Aorta (tissue), 5 donors: ENCODE data around the gene ACAD9. TPM values are rescaled to one million over a fixed set of nuclear protein-coding genes. Genes with fewer than 3 reads are reported as not detected.
A peak's percentile ranks its signal among the peaks of the same experiment; 100 is the strongest.
"Not testable (repeated sequence)": the region's sequence is repeated elsewhere in the genome, so short reads cannot be mapped to it uniquely, and the experiment has no call there.

Source experiments
- ATAC-seq: fragments of 200-7000 bp; cut with Tn5 transposase; one replicate; pipeline ENCODE4 v1.9.1; 2022; ENCODE audit warnings: moderate library complexity; ENCODE audit not compliant: low FRiP score
- DNase-seq, 2 donors: peaks; one replicate each; pipeline ENCODE4 v3.0.0-alpha.2; 2020
- H3K27ac ChIP-seq, 2 donors: one replicate each; pipeline ENCODE4 v1.5.1; 2013; ENCODE audit warnings: low read length in 2 of 2, mild to moderate bottlenecking in 2 of 2, moderate library complexity in 2 of 2, control low read depth in 1 of 2, inconsistent platforms in 1 of 2, low read depth in 1 of 2
- H3K27me3 ChIP-seq, 2 donors: one replicate each; pipeline ENCODE4 v1.6.1; 2013; ENCODE audit warnings: control low read depth in 1 of 2, low read length in 1 of 2, mild to moderate bottlenecking in 1 of 2, moderate library complexity in 1 of 2; ENCODE audit not compliant: insufficient read depth in 2 of 2, control insufficient read depth in 1 of 2
- H3K36me3 ChIP-seq, 2 donors: one replicate each; pipeline ENCODE4 v1.6.1; 2013; ENCODE audit warnings: control low read depth in 1 of 2, low read length in 1 of 2, mild to moderate bottlenecking in 1 of 2; ENCODE audit not compliant: insufficient read depth in 2 of 2, control insufficient read depth in 1 of 2
- H3K4me1 ChIP-seq, 2 donors: one replicate each; pipeline ENCODE4 v1.6.1; 2013; ENCODE audit warnings: low read length in 2 of 2, control low read depth in 1 of 2, mild to moderate bottlenecking in 1 of 2, moderate library complexity in 1 of 2; ENCODE audit not compliant: insufficient read depth in 2 of 2, control insufficient read depth in 1 of 2
- H3K4me3 ChIP-seq, 2 donors: one replicate each; pipeline ENCODE4 v1.5.1; 2013; ENCODE audit warnings: low read length in 2 of 2, control low read depth in 1 of 2, mild to moderate bottlenecking in 1 of 2
- H3K9me3 ChIP-seq: one replicate; pipeline ENCODE4 v1.6.1; 2013; ENCODE audit warnings: mild to moderate bottlenecking, low read length; ENCODE audit not compliant: control insufficient read depth
- WGBS, 2 donors: extraction: QIAGEN DNeasy Blood & Tissue Kit; methylation state at CpG; one replicate each; pipeline ENCODE4 v1.1.7; 2013; 5-methylcytosine and 5-hydroxymethylcytosine counted together
- intact Hi-C, 2 donors: fragments of 100-400 bp; cut with DNase I; formaldehyde crosslinking; loops; one replicate each; pipeline versions ENCODE4 v1.14.2 to v1.15.0; 2022
- polyA plus RNA-seq, 2 donors: library from polyadenylated mRNA; stranded (reverse); fragments of 200-250 nt; gene quantifications; one replicate each; pipeline ENCODE4 v1.2.3, GENCODE V29; 2013
- total RNA-seq, 2 donors: library from RNA; stranded (reverse); fragmentation: NEBNext Ultra II Directional; extraction: Animal tissue kit (Norgen Biotek cat#: 25700); gene quantifications; one replicate each; pipeline ENCODE4 v1.2.1, GENCODE V29; 2021
- donor health status: healthy with polysubstance abuse.
- donor health status: Bipolar disorder and iron deficiency.
- donor health status: DM: no; HTN: no; CAD: no.
- donor health status: DM: no; HTN: no; CAD: no.
- donor health status: DM: yes; HTN: yes; CAD: no.

Gene ACAD9
- total and polyA plus RNA-seq, 4 donors: 13.0 to 52.8 (median 28.1) TPM

DNA sequence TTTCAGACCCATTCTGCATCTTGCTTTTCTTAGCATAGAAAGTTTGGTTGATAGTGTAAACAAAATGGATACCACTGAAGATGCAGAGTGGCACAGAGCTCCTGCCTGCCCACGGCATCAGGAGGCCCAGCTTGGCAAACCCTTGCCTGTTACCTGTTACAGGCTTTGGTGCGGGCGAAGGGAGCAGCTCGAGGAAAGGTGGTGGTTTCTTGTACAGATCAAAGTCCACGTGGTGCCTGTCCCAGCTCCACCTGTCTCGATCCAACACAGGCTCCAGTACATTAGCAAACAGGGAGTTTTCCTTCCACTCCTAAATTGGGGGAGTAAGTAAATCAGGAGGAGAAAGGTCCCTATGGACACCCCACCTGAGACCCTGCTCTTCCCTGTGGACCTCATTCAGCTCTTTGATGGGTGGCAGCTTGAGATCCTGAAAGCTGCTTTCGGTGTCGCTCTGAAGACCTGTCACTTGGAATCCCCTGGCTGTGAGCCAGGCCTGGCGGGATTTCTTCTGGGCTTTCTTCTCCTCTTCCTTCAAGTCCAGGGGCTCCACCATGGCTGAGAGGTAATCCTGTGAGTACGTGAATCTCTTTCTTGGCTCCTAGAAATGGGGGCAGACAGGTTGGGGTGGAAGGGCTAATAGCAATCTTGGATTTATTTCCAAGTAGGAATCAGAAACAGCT is 35.7 kb downstream of the ACAD9 start:
- 86 to 91% methylated on average over 10 of the region's 10 CpGs for WGBS, 2 donors
- ATAC-seq: no peak

DNA sequence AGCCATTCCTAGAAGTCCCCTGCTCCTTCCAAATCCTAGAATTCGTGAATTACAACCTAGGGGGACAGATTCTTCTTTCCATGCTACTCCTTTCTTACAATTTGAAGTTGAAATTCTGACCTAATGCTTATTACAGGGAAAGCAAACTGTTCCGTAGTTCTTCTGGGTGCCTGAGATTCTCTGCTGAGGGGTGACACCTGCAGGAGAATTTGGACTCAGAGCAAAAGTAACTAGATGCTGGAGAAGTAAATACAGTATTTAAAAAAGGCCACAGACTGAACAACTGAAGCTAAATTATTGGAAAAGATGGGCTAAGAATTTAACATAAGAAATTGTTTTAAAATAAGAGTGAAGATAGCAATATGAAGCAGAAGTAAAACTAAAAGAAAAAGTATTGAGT is 37.9 kb downstream of the ACAD9 start:
- Histone ChIP-seq H3K27me3 (no peaks in the 10 kb centered on the region), H3K4me3 (no peak overlapping the region), H3K4me1 (no peaks in the 10 kb centered on the region), H3K27ac (no peak overlapping the region), H3K9me3 (no peaks in the 10 kb centered on the region), H3K36me3 (peaks cover 3 to 7% of the 10 kb centered on the region in 2 donors)
- ATAC-seq: no peak
- whole genome bisulfite sequencing, 2 donors: 44 to 49% methylated on average over 2 of the region's 2 CpGs
- intact Hi-C loops: no loop called here
- no peak for DNase-seq

More for the DNA sequence above, 35.7 kb downstream of the ACAD9 start:
- peak in 1 of 2 donors; percentile 12 for DNase-seq
- Histone ChIP-seq H3K36me3 (peaks cover 3 to 7% of the 10 kb centered on the region in 2 donors), H3K4me3 (no peak overlapping the region), H3K27ac (no peak overlapping the region), H3K9me3 (no peaks in the 10 kb centered on the region), H3K4me1 (no peaks in the 10 kb centered on the region), H3K27me3 (no peaks in the 10 kb centered on the region)
- intact Hi-C loops: no loop called here

DNA sequence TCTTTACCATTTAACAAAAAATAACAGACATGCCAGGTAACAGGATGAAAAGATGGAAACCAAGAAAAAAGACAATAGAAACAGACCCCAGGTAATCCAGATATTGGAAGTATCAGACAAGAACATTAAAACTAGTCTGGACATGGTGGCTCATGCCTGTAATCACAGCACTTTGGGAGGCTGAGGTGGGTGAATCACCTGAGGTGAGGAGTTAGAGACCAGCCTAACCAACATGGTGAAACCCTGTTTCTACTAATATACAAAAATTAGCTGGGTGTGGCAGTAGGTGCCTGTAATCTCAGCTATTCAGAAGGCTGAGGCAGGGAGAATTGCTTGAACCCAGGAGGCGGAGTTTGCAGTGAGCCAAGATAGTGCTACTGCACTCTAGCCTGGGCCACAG is 40.6 kb downstream of the ACAD9 start:
- Histone ChIP-seq H3K4me3 (no peak overlapping the region), H3K27ac (no peak overlapping the region), H3K9me3 (no peaks in the 10 kb centered on the region), H3K27me3 (no peaks in the 10 kb centered on the region), H3K36me3 (peaks cover 1 to 3% of the 10 kb centered on the region in 2 donors), H3K4me1 (no peaks in the 10 kb centered on the region)
- intact Hi-C loops: no loop called here
- 100% methylated on average over 1 of the region's 1 CpG for whole genome bisulfite sequencing, 2 donors
- ATAC-seq (no peak), DNase-seq (peak in 1 of 2 donors; percentile 1)

DNA sequence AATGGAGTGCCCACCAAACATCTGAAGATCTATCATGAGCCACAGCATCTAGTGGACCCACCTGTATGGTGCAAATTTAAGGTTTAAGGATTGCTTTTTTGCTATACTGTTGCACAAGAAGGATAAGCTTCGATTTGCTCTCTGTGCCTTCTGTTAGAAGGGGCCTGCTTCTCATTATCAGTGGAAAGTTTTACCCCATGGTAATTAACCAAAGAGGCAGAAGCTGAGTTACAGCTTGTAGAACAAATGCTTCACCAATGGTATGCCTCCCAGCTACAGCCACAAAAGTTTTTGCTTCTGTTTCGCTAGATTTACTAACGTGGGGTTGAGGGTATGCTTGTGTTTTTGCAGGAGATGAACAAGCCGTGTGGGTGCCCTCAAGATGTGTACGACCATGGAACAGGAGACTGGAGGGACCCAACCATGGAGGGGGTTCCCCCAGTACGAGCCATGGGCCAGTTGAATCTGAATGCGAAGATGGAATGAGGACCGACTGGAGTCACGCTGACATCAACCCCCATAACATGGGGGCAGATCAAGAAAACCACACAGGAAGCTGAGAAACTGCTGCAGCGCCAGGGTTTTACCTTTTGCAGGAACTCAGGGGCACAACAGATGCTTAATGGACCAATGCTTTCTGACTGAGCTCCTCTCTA is 43.5 kb downstream of the ACAD9 start:
- peaks cover 1% of the 10 kb centered on the region for H3K9me3 ChIP-seq
- H3K27me3 ChIP-seq: no peaks in the 10 kb centered on the region
- no peak for ATAC-seq
- H3K4me1 ChIP-seq: no peaks in the 10 kb centered on the region
- no peak overlapping the region for H3K4me3 ChIP-seq
- intact Hi-C loops: no loop called here
- DNase-seq: peak in 1 of 2 donors; percentile 15
- 83 to 87% methylated on average over 10 of the region's 10 CpGs for WGBS, 2 donors
- H3K36me3 ChIP-seq: no peaks in the 10 kb centered on the region
- no peak overlapping the region for H3K27ac ChIP-seq

DNA sequence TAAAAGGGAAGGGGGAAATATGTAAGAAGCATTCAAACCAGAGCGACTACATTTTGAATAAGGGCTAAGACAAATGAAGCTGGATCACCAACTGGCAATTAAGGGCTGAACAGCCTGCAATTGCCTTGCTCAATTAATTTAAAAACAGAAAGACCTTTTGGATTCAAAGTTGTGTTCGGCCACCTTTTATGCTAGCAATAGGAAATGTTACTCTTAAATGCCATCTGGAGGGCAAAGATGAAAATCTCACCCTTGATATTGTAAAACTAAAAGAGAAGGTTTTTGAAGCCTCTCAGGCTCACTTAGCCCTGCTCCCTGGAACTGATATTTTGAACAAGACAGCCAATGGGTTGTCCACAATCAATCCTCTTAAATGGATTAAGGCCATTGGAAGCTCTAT is 44.2 kb downstream of the ACAD9 start:
- ATAC-seq: no peak
- no peak for DNase-seq
- WGBS, 2 donors: 73 to 93% methylated on average over 2 of the region's 2 CpGs

DNA sequence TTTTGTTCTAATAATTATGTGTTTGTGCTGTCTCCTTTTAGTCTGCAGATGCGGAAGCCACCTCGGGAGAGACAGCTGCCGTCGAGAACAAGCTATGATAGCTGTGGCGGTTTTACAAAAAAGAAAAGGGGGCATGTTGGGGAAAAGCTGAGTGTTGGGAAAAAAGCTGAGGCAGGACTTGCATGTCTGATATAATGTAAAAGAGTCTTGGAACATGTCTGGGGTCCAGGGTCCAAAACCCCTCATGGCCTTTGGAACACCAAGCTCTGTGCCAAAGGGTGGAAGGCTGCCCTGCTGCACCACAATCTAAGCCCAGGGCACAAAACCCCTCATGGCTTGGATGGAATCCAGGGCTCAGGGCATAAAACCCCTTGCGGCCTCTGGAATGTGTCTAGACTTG is 44.6 kb downstream of the ACAD9 start:
- H3K27ac ChIP-seq, H3K4me3 ChIP-seq, ATAC-seq, H3K9me3 ChIP-seq, H3K4me1 ChIP-seq, intact Hi-C loops, H3K36me3 ChIP-seq, H3K27me3 ChIP-seq: not testable (repeated sequence)
- WGBS, 2 donors: 84 to 95% methylated on average over 6 of the region's 6 CpGs
- DNase-seq: peak in 1 of 2 donors; percentile 19

More for the DNA sequence above, 44.2 kb downstream of the ACAD9 start:
- intact Hi-C loops: no loop called here
- no peak overlapping the region for H3K4me3 ChIP-seq
- no peaks in the 10 kb centered on the region for H3K36me3 ChIP-seq
- H3K9me3 ChIP-seq: peaks cover 1% of the 10 kb centered on the region
- no peaks in the 10 kb centered on the region for H3K4me1 ChIP-seq
- H3K27ac ChIP-seq: no peak overlapping the region
- H3K27me3 ChIP-seq: no peaks in the 10 kb centered on the region

DNA sequence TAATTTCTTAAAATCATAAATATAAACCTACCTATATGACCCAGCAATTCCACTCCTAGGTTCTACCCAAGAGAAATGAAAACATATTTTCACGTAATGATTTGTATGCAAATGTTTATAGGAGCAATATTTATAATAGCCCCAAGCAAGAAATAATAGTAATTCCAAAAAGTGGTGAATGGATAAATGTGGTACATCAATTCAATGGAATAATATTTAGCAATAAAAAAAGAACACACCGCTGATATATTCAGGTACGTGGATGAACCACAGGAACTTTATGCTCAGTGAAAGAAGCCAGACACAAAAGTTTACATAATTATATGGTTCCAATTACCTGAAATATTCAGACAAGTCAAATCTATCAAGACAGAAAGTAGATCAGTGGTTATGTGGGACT is 49.9 kb downstream of the ACAD9 start:
- H3K36me3 ChIP-seq: no peaks in the 10 kb centered on the region
- no peaks in the 10 kb centered on the region for H3K27me3 ChIP-seq
- no peak overlapping the region for H3K27ac ChIP-seq
- no peak for DNase-seq
- no peaks in the 10 kb centered on the region for H3K4me1 ChIP-seq
- intact Hi-C loops: no loop called here
- peaks cover 1% of the 10 kb centered on the region for H3K9me3 ChIP-seq
- H3K4me3 ChIP-seq: no peak overlapping the region
- no peak for ATAC-seq
- WGBS, 2 donors: 86 to 92% methylated on average over 3 of the region's 3 CpGs

DNA sequence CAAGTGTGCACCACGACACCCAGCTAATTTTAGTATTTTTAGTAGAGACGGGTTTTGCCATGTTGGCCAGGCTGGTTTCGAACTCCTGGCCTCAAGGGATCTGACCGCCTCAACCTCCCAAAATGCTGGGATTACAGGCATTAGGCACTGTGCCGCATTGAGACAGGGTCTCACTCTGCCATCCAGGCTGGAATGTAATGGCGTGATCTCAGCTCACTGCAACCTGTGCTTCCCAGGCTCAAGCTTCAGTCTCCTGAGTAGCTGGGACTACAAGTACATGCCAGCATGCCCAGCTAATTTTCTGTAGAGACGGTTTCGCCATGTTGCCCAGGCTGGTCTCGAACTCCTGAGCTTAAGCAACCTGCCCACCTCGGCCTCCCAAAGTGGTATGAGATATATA is 51.6 kb downstream of the ACAD9 start:
- 83 to 84% methylated on average over 10 of the region's 10 CpGs for WGBS, 2 donors
- Histone ChIP-seq H3K9me3 (peaks cover 1% of the 10 kb centered on the region), H3K36me3 (no peaks in the 10 kb centered on the region), H3K4me3 (no peak overlapping the region), H3K4me1 (no peaks in the 10 kb centered on the region), H3K27ac (no peak overlapping the region), H3K27me3 (no peaks in the 10 kb centered on the region)
- peak in 1 of 2 donors; percentile 21 for DNase-seq
- intact Hi-C loops: no loop called here
- ATAC-seq: no peak
